CD8-positive, alpha-beta memory T cell (primary cell): ENCODE results near the gene LDLRAP1. TPM values are rescaled to one million over a fixed set of nuclear protein-coding genes. Genes with fewer than 3 reads are reported as not detected.

Experiments used
- CTCF ChIA-PET: fragments of 350-600 bp; sonication (Branson Sonifier 250); formaldehyde crosslinking; loops from one replicate; lab custom pipeline; 2021; ENCODE audit warnings: antibody characterized with exemption; lab: Charles Lee
- POLR2A ChIA-PET: fragments of 350-600 bp; sonication (Branson Sonifier 250); formaldehyde crosslinking; loops from one replicate; lab custom pipeline; 2021; ENCODE audit warnings: antibody characterized with exemption; lab: Charles Lee
- DNase-seq, 5 donors: peaks; one replicate each; pipeline versions ENCODE4 v3.0.0 to v3.0.0-alpha.2; 2020 to 2022; ENCODE audit warnings: mixed read lengths in 1 of 5
- H3K27ac ChIP-seq: one replicate; pipeline ENCODE4 v1.7.0; 2013; ENCODE audit warnings: low read depth, mild to moderate bottlenecking, low read length, moderate library complexity
- H3K27me3 ChIP-seq: 2 replicates; pipeline ENCODE4 v1.7.0; 2013; ENCODE audit warnings: low read length, mild to moderate bottlenecking; ENCODE audit not compliant: insufficient read depth, poor library complexity, severe bottlenecking
- H3K36me3 ChIP-seq: 2 replicates; pipeline ENCODE4 v1.7.0; 2013; ENCODE audit warnings: mild to moderate bottlenecking, low read length, moderate library complexity; ENCODE audit not compliant: insufficient read depth
- H3K4me1 ChIP-seq: 2 replicates; pipeline ENCODE4 v1.7.0; 2013; ENCODE audit warnings: mild to moderate bottlenecking, low read length, moderate library complexity; ENCODE audit not compliant: insufficient read depth
- H3K4me3 ChIP-seq: 2 replicates; pipeline ENCODE4 v1.7.0; 2013; ENCODE audit warnings: mild to moderate bottlenecking, low read length
- H3K9me3 ChIP-seq: 2 replicates; pipeline ENCODE4 v1.7.0; 2013; ENCODE audit warnings: mild to moderate bottlenecking, low read length
- H3K27ac Mint-ChIP-seq, 8 donors: one replicate each; pipeline ENCODE4 v1.8.0; 2020 to 2021; ENCODE audit warnings: mixed read lengths in 8 of 8, mild to moderate bottlenecking in 6 of 8, inconsistent platforms in 3 of 8, moderate library complexity in 3 of 8
- H3K27me3 Mint-ChIP-seq, 2 donors: one replicate each; pipeline ENCODE4 v1.8.0; 2020 to 2021; ENCODE audit warnings: mixed read lengths in 2 of 2, mild to moderate bottlenecking in 1 of 2, moderate library complexity in 1 of 2
- H3K36me3 Mint-ChIP-seq, 3 donors: one replicate each; pipeline ENCODE4 v1.8.0; 2020 to 2021; ENCODE audit warnings: mixed read lengths in 3 of 3, inconsistent platforms in 1 of 3, mild to moderate bottlenecking in 1 of 3
- H3K4me1 Mint-ChIP-seq, 3 donors: one replicate each; pipeline ENCODE4 v1.8.0; 2020 to 2021; ENCODE audit warnings: mixed read lengths in 3 of 3, inconsistent platforms in 1 of 3, mild to moderate bottlenecking in 1 of 3
- H3K4me3 Mint-ChIP-seq, 7 donors: one replicate each; pipeline ENCODE4 v1.8.0; 2020 to 2021; ENCODE audit warnings: mixed read lengths in 7 of 7, mild to moderate bottlenecking in 6 of 7, moderate library complexity in 4 of 7, inconsistent platforms in 2 of 7
- H3K9me3 Mint-ChIP-seq, 5 donors: one replicate each; pipeline ENCODE4 v1.8.0; 2020 to 2022; ENCODE audit warnings: mixed read lengths in 5 of 5, mild to moderate bottlenecking in 3 of 5, moderate library complexity in 2 of 5, inconsistent platforms in 1 of 5
- polyA plus RNA-seq: library from polyadenylated mRNA; unstranded; fragments of 300-500 nt; fragmentation: Illumina TruSeq; gene quantifications from one replicate; pipeline ENCODE4 v1.2.3, GENCODE V29; 2021
- total RNA-seq, 2 experiments: library from RNA; stranded (reverse); gene quantifications; one replicate each; pipeline ENCODE4 v1.2.3, GENCODE V29; 2021

Gene LDLRAP1
- total and polyA plus RNA-seq, 3 experiments from 2014 or later = 21.1 to 302 (median 22.0) TPM

- Mint-ChIP-seq H3K4me3 (peak overlapping the region in 6 of 7 donors; percentile 18 to 67 (median 42)), H3K27me3 (no peaks in the 10 kb centered on the region), H3K27ac (peak overlapping the region; percentile 63 to 98 (median 90)), H3K36me3 (peaks cover 0 to 68% (median 22%) of the 10 kb centered on the region in 3 donors), H3K4me1 (peaks cover 92 to 100% (median 97%) of the 10 kb centered on the region in 3 donors), H3K9me3 (no peaks in the 10 kb centered on the region)
- CTCF ChIA-PET = interaction anchor here (0.6 to 1.8 kb wide), 3 partner anchors 10 to 1491 kb away, joined by 3 to 6 read pairs (median 3); no protein-coding TSS in a partner anchor
- no peaks in the 10 kb centered on the region for H3K27me3 ChIP-seq
- H3K4me1 ChIP-seq = peaks cover 100% of the 10 kb centered on the region
- peaks cover 36% of the 10 kb centered on the region for H3K36me3 ChIP-seq
- DNase-seq = no peak
- no peaks in the 10 kb centered on the region for H3K9me3 ChIP-seq
- no peak overlapping the region for H3K27ac ChIP-seq
- POLR2A ChIA-PET = interaction anchor here (0.7 to 0.9 kb wide), 2 partner anchors 14 to 25 kb away, joined by 3 read pairs; no protein-coding TSS in a partner anchor
- H3K4me3 ChIP-seq = no peak overlapping the region
These were observed 11.7 kb downstream of the LDLRAP1 start for GRCh38 chr1:25554886-25555752.

GRCh38 chr1:25555753-25556092, 12.3 kb downstream of the LDLRAP1 start:
- peaks cover 36% of the 10 kb centered on the region for H3K36me3 ChIP-seq
- no peaks in the 10 kb centered on the region for H3K27me3 ChIP-seq
- no peak overlapping the region for H3K4me3 ChIP-seq
- Mint-ChIP-seq H3K4me3 (peak overlapping the region in 6 of 7 donors; percentile 25 to 68 (median 50)), H3K36me3 (peaks cover 0 to 73% (median 22%) of the 10 kb centered on the region in 3 donors), H3K27me3 (no peaks in the 10 kb centered on the region), H3K27ac (peak overlapping the region; percentile 51 to 98 (median 90)), H3K4me1 (peaks cover 91 to 100% (median 97%) of the 10 kb centered on the region in 3 donors), H3K9me3 (no peaks in the 10 kb centered on the region)
- H3K9me3 ChIP-seq = no peaks in the 10 kb centered on the region
- peaks cover 100% of the 10 kb centered on the region for H3K4me1 ChIP-seq
- ChIA-PET CTCF (interaction anchor here (2.1 kb wide), 1 partner anchor 17 kb away, joined by 13 read pairs; no protein-coding TSS in a partner anchor), POLR2A (interaction anchor here (0.7 to 2.1 kb wide), 2 partner anchors 12 to 14 kb away, joined by 3 to 5 read pairs; partner anchors contain the start of gene LDLRAP1)
- no peak overlapping the region for H3K27ac ChIP-seq
- DNase-seq = no peak

GRCh38 chr1:25556132-25556670, 12.8 kb downstream of the LDLRAP1 start:
- POLR2A ChIA-PET = interaction anchor here (0.6 to 2.1 kb wide), 4 partner anchors 9 to 15 kb away, joined by 3 to 6 read pairs (median 4); partner anchors contain the start of gene LDLRAP1

GRCh38 chr1:25556791-25557476, 13.5 kb downstream of the LDLRAP1 start:
- Mint-ChIP-seq H3K9me3 (no peaks in the 10 kb centered on the region), H3K4me3 (peak overlapping the region in 6 of 7 donors; percentile 39 to 81 (median 59)), H3K27ac (peak overlapping the region; percentile 73 to 96 (median 88)), H3K4me1 (peaks cover 91 to 100% (median 97%) of the 10 kb centered on the region in 3 donors), H3K27me3 (no peaks in the 10 kb centered on the region), H3K36me3 (peaks cover 0 to 78% (median 22%) of the 10 kb centered on the region in 3 donors)
- no peaks in the 10 kb centered on the region for H3K27me3 ChIP-seq
- H3K9me3 ChIP-seq = no peaks in the 10 kb centered on the region
- H3K27ac ChIP-seq = peak overlapping the region; percentile 11
- H3K4me1 ChIP-seq = peaks cover 100% of the 10 kb centered on the region
- ChIA-PET CTCF (interaction anchor here (0.7 to 2.1 kb wide), 4 partner anchors 13 to 253 kb away, joined by 3 to 13 read pairs (median 3); partner anchors contain the start of gene LDLRAP1), POLR2A (interaction anchor here (0.6 to 2.1 kb wide), 5 partner anchors 9 to 674 kb away, joined by 3 to 6 read pairs (median 4); partner anchors contain the start of gene LDLRAP1)
- peaks cover 36% of the 10 kb centered on the region for H3K36me3 ChIP-seq
- peak in 3 of 5 donors; percentile 49 to 69 (median 65) for DNase-seq
- peak overlapping the region; percentile 29 for H3K4me3 ChIP-seq

More at GRCh38 chr1:25556132-25556670, 12.8 kb downstream of the LDLRAP1 start:
- CTCF ChIA-PET = interaction anchor here (0.7 to 2.1 kb wide), 3 partner anchors 13 to 34 kb away, joined by 3 to 13 read pairs (median 3); partner anchors contain the start of gene LDLRAP1
- Mint-ChIP-seq H3K9me3 (no peaks in the 10 kb centered on the region), H3K4me3 (peak overlapping the region in 6 of 7 donors; percentile 43 to 81 (median 63)), H3K36me3 (peaks cover 0 to 77% (median 22%) of the 10 kb centered on the region in 3 donors), H3K27ac (peak overlapping the region; percentile 82 to 98 (median 93)), H3K27me3 (no peaks in the 10 kb centered on the region), H3K4me1 (peaks cover 91 to 100% (median 97%) of the 10 kb centered on the region in 3 donors)
- peaks cover 100% of the 10 kb centered on the region for H3K4me1 ChIP-seq
- H3K9me3 ChIP-seq = no peaks in the 10 kb centered on the region
- peak overlapping the region; percentile 29 for H3K4me3 ChIP-seq
- H3K36me3 ChIP-seq = peaks cover 36% of the 10 kb centered on the region
- no peak for DNase-seq
- H3K27ac ChIP-seq = peak overlapping the region; percentile 11
- H3K27me3 ChIP-seq = no peaks in the 10 kb centered on the region

GRCh38 chr1:25557543-25557942, 14.1 kb downstream of the LDLRAP1 start:
- peak overlapping the region; percentile 79 to 96 (median 89) for H3K27ac Mint-ChIP-seq
- Histone ChIP-seq H3K27me3 (no peaks in the 10 kb centered on the region), H3K27ac (no peak overlapping the region), H3K36me3 (peaks cover 36% of the 10 kb centered on the region), H3K4me1 (peaks cover 100% of the 10 kb centered on the region), H3K4me3 (no peak overlapping the region), H3K9me3 (no peaks in the 10 kb centered on the region)
- H3K27me3 Mint-ChIP-seq = no peaks in the 10 kb centered on the region
- H3K36me3 Mint-ChIP-seq = peaks cover 0 to 76% (median 22%) of the 10 kb centered on the region in 3 donors
- peaks cover 91 to 100% (median 97%) of the 10 kb centered on the region in 3 donors for H3K4me1 Mint-ChIP-seq
- ChIA-PET POLR2A (interaction anchor here (0.6 to 2.1 kb wide), 4 partner anchors 9 to 674 kb away, joined by 3 to 5 read pairs (median 3); partner anchors contain the start of gene LDLRAP1), CTCF (interaction anchor here (0.9 to 2.1 kb wide), 3 partner anchors 15 to 253 kb away, joined by 3 to 13 read pairs (median 3); no protein-coding TSS in a partner anchor)
- peak overlapping the region in 3 of 7 donors; percentile 33 to 46 (median 33) for H3K4me3 Mint-ChIP-seq
- DNase-seq = no peak
- H3K9me3 Mint-ChIP-seq = no peaks in the 10 kb centered on the region

- Mint-ChIP-seq H3K27me3 (no peaks in the 10 kb centered on the region), H3K36me3 (peaks cover 4 to 80% (median 24%) of the 10 kb centered on the region in 3 donors), H3K27ac (peak overlapping the region; percentile 78 to 99 (median 95)), H3K4me3 (peak overlapping the region in 1 of 7 donors; percentile 22), H3K9me3 (no peaks in the 10 kb centered on the region), H3K4me1 (peaks cover 87 to 98% (median 93%) of the 10 kb centered on the region in 3 donors)
- CTCF ChIA-PET = interaction anchor here (1.2 kb wide), 1 partner anchor 55 kb away, joined by 3 read pairs; no protein-coding TSS in a partner anchor
- no peaks in the 10 kb centered on the region for H3K9me3 ChIP-seq
- H3K4me1 ChIP-seq = peaks cover 97% of the 10 kb centered on the region
- POLR2A ChIA-PET = interaction anchor here (1.4 kb wide), 1 partner anchor 53 kb away, joined by 3 read pairs; no protein-coding TSS in a partner anchor
- no peak for DNase-seq
- peaks cover 38% of the 10 kb centered on the region for H3K36me3 ChIP-seq
- H3K27me3 ChIP-seq = no peaks in the 10 kb centered on the region
- no peak overlapping the region for H3K27ac ChIP-seq
- no peak overlapping the region for H3K4me3 ChIP-seq
These were observed 15.6 kb downstream of the LDLRAP1 start for GRCh38 chr1:25559031-25559430.

- H3K4me1 Mint-ChIP-seq = peaks cover 88 to 98% (median 95%) of the 10 kb centered on the region in 3 donors
- ChIA-PET CTCF (no interaction called here), POLR2A (no interaction called here)
These were observed 16.6 kb downstream of the LDLRAP1 start for GRCh38 chr1:25560001-25560400.

More at GRCh38 chr1:25560001-25560400, 16.6 kb downstream of the LDLRAP1 start:
- Histone ChIP-seq H3K4me1 (peaks cover 97% of the 10 kb centered on the region), H3K27me3 (no peaks in the 10 kb centered on the region), H3K36me3 (peaks cover 39% of the 10 kb centered on the region), H3K9me3 (no peaks in the 10 kb centered on the region), H3K4me3 (no peak overlapping the region), H3K27ac (peak overlapping the region; percentile 0)
- Mint-ChIP-seq H3K36me3 (peaks cover 4 to 80% (median 25%) of the 10 kb centered on the region in 3 donors), H3K4me3 (peak overlapping the region in 5 of 7 donors; percentile 15 to 53 (median 29)), H3K9me3 (no peaks in the 10 kb centered on the region), H3K27ac (peak overlapping the region; percentile 83 to 99 (median 96)), H3K27me3 (no peaks in the 10 kb centered on the region)
- DNase-seq = no peak
